NCI-H524 treated with DMSO at 0.1 percent for 48 hours (cell line): ENCODE data around the gene MADD.
A peak's percentile ranks its signal among the peaks of the same experiment; 100 is the strongest.

ENCODE experiments used
- DNase-seq: peaks from one replicate; lab custom pipeline; 2025; lab: John Stamatoyannopoulos, UW

The MADD gene

DNA sequence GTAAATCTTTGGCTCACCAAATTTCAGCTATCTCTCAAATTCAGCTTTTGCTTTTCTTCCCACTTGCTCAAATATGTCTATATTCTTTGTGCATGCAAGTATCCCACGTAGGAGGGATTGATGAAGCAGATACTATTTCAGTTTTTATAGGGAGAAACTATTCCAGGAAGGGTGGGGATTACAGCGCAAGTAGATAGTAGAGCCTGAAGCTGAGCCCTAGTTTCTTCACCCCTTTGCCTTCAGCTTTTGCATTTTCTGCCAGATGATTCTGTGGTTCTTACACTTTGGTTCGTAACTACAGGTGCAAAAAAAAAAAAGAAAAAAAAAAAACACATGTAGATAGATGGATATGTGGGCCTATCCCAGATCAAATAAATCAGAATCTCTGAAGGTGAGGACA lies 18.2 kb upstream of the MADD start:
- no peak for DNase-seq

DNA sequence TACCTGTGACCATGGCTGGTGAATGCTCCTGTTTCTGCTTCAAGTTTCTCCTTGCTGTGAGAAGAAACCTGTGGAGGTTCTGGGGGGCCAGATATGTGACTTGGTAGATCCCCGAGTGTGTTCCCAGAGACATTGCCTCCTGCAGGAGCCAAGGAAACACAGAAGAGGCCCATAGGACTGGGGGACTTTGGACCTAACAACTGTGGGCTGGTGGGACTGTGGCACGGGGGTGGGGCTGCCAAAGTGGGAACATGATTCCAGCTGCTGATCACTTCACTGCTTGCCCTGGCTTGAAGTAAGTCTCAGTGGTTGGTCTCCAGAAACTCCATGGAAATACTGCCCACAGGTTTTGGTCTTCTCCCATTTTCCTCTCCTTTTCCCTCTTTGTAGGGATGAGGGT lies 16.3 kb upstream of the MADD start:
- no peak for DNase-seq

DNA sequence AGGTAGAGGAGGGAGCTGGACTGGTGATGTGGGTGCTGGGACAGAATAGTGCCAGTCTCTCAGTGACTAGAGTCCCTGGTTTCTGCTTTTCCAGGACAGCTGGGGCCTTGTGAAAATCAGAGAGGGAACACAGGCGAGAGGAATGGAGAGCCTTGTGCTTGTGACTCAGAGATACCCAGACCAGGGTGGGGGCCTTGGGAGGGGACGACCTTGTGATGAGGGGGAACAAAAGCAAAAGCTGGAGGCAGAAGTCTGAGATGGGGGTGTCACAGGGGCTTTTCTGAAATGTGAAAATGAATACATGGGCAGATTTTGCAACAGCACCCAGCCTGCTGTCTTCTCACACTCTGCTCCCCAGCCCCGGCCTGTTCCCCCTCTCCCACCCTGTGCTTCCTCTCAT lies 15.5 kb upstream of the MADD start:
- no peak for DNase-seq

DNA sequence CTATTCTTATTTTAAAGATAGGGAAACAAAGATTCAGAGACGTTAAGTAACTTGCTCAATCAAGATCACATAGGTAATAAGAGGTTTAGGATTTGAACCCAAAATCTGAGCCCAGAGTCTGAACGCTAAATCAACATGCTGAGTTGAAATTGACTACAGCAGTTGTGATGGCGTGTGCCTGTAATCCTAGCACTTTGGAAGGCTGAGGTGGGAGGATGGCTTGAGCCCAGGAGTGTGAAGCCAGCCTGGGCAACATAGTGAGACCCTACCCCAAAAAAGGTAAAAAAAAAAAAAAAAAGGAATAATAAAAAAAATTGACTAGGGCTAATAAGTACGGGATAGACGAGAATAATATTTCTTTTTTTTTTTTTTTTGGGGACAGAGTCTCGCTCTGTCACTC lies 13.6 kb upstream of the MADD start:
- no peak for DNase-seq

DNA sequence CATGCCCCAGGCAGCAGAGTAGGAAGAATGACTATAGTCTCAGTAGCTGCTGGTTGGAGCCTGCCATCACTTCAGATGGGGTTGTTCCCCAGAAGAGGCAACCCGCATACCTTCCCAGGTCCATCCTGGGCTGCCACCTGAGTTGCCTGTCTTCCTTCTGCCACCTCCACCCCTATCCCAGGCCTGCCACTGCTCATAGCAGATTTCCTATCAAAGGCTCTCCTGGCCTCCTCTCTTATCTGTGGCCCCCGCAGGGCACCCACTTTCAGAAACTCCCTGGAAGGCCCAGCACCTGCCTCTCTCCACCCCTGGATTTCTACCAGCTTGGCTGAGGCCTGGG lies 12.8 kb upstream of the MADD start:
- no peak for DNase-seq

DNA sequence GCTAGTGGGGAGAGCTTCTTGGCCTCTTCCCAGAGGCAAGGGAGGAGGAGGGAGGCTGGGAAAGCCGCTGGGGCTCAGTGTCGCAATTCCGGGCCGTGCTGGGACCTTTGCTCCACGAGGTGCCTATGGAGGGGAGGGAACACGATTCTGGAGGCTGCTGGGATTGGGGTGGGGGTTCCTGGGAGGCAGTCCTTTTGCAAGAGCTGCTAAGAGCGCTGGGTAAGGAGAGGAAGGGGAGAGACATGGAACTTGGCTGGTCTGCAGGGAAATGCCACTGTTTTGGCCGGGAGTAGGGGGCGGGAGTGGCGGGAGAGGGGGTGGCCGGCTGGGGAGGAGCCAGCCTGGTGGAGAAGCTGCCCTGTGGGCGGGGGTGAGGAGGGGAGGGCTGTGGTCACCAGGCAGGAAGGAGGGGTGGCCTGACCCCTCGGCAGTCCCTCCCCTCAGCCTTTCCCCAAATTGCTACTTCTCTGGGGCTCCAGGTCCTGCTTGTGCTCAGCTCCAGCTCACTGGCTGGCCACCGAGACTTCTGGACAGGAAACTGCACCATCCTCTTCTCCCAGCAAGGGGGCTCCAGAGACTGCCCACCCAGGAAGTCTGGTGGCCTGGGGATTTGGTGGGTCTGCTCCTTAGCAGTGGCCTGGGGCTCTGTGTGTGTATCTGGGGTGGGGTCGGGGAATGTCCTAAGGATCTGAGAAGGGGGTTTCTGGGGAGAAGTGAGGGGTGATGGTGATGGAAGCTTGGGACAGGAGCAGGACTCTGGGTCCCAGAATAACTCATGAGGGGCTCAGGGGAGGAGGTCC lies 12.2 kb upstream of the MADD start, which contains the start of gene NR1H3:
TSS of gene NR1H3 (plus strand) at position 480 of the 800 bp plus-strand sequence. CDS start 1,221 bp downstream, outside the sequence.
- no peak for DNase-seq

DNA sequence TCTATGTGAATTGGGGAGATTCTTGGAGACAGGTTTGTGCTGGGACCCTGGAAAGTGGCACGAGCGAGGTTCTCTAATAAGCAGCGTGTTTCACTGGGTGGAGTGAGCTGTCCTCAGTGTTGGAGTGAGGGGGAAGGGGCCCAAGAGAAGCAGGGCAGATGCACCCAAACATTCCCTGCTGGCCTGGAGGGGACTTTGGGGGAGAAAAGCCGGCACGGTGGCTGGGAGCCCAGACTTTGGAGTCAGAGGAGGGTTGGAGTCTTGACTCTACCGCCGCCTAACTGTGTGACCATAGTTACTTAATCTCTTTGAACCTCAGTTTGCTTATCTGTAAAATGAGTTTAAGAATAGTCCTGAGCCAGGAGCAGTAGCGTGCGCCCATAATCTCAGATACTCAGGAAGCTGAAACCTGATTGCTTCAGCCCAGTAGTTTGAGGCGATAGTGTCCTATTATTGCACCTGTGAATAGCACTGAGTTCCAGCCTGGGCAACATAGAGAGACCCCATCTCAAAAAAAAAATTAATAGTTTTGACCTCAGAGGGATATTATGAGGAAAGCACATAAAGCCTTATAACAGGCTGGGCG lies 11.5 kb upstream of the MADD start:
- no peak for DNase-seq

DNA sequence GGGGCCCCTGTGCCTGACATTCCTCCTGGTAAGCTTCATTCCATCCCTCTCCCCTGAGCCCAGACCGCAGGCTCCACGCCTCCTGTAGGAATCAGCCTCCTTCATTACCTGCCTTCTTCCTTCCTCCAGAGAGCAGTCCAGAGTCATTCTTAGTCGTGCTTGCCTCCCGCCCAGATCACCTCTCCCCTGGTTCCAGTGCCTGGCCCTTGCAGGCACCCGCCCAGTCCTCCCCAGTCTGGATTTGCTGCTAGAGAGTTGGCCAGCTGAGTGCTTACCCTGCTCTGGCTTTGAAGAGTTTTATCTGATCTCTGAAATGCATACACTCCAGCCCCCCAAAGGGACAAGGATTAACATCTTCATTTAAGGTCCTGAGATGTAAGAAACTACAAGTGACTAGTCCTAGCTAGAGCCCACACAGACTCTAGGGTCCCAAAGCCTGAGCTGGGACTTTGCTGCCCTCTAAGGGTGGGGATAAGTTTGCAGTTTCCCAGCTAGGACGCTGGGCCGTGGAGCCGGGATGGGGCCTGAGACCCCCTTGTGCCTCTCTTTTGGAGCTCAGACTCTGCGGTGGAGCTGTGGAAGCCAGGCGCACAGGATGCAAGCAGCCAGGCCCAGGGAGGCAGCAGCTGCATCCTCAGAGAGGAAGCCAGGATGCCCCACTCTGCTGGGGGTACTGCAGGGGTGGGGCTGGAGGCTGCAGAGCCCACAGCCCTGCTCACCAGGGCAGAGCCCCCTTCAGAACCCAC lies 10.5 kb upstream of the MADD start:
- no peak for DNase-seq

DNA sequence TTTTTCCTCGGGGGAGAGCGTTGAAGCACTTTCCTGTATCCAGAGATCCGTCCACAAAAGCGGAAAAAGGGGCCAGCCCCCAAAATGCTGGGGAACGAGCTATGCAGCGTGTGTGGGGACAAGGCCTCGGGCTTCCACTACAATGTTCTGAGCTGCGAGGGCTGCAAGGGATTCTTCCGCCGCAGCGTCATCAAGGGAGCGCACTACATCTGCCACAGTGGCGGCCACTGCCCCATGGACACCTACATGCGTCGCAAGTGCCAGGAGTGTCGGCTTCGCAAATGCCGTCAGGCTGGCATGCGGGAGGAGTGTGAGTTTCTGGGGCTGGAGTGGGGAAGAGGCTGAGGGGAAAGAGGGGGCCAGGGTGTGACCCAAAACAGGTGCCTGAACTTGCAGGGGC lies 9.6 kb upstream of the MADD start:
- DNase-seq = no peak

DNA sequence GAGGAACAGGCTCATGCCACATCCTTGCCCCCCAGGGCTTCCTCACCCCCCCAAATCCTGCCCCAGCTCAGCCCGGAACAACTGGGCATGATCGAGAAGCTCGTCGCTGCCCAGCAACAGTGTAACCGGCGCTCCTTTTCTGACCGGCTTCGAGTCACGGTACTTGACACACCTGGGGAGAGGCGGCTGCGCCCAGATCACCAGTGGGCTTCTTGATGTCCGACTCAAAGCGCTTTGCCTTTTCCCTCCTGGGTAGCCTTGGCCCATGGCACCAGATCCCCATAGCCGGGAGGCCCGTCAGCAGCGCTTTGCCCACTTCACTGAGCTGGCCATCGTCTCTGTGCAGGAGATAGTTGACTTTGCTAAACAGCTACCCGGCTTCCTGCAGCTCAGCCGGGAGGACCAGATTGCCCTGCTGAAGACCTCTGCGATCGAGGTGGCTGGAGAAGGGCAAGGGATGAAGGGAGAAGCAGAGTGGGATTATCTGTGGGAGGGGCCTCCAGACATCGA lies 8.6 kb upstream of the MADD start:
- DNase-seq = no peak

DNA sequence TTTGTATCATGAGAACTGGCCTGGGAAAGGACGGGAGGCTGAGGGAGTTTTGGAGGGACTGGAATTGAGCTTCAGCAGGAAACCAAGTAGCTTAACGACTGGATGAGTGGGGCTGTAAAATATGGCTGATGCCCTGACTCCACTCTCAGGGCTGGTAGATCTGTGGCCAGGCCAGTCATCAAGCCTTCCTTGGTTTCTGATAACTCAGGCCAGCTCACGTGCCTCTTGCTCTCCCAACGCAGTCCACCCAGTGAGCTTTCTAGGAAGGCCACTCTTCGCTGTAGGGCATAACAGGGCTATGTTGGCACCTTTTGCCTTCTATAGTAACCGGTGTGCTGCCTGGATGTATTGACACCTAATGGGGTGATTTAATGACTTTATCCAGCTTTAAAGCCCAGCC lies 5.8 kb upstream of the MADD start:
- DNase-seq = no peak

DNA sequence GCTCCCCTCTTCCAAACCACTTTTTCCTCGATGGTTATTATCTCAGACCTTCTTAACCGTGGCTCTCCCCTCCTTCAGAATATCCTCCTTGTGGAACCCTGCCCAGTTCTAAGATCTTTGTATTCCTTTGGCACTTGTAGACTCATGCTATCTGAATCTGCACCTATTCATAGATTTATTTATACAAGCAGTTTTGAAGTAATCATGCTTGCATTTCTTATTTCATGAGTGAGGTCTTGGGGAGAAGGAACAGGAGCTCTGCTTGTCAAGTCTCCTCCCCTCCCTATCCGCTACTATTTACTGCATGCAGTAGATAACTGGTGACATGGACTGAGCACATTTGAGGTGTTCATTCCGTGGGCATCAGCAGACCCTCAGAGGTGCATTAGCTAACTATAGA lies 5.4 kb upstream of the MADD start:
- no peak for DNase-seq

DNA sequence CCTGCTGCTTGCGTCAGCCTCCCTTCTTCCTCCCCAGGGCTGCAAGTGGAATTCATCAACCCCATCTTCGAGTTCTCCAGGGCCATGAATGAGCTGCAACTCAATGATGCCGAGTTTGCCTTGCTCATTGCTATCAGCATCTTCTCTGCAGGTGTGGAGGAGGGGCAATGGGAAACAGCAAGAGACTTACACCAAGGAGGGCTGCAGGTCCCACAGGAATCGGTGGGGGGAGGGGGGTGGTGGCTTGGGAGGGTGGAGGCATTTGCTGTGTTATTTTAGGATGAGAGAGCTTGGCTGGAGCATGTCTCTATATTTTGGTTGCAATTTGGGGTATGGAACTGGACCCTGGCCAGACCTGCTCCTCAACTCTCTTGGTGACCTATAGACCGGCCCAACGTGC lies 2.1 kb upstream of the MADD start:
- no peak for DNase-seq

DNA sequence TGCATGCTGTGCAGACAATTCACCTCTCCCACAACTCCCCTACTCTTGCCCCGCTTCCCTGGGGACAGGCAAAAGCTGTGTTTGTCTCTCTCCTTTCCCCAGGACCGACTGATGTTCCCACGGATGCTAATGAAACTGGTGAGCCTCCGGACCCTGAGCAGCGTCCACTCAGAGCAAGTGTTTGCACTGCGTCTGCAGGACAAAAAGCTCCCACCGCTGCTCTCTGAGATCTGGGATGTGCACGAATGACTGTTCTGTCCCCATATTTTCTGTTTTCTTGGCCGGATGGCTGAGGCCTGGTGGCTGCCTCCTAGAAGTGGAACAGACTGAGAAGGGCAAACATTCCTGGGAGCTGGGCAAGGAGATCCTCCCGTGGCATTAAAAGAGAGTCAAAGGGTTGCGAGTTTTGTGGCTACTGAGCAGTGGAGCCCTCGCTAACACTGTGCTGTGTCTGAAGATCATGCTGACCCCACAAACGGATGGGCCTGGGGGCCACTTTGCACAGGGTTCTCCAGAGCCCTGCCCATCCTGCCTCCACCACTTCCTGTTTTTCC lies 1.4 kb upstream of the MADD start:
- no peak for DNase-seq

DNA sequence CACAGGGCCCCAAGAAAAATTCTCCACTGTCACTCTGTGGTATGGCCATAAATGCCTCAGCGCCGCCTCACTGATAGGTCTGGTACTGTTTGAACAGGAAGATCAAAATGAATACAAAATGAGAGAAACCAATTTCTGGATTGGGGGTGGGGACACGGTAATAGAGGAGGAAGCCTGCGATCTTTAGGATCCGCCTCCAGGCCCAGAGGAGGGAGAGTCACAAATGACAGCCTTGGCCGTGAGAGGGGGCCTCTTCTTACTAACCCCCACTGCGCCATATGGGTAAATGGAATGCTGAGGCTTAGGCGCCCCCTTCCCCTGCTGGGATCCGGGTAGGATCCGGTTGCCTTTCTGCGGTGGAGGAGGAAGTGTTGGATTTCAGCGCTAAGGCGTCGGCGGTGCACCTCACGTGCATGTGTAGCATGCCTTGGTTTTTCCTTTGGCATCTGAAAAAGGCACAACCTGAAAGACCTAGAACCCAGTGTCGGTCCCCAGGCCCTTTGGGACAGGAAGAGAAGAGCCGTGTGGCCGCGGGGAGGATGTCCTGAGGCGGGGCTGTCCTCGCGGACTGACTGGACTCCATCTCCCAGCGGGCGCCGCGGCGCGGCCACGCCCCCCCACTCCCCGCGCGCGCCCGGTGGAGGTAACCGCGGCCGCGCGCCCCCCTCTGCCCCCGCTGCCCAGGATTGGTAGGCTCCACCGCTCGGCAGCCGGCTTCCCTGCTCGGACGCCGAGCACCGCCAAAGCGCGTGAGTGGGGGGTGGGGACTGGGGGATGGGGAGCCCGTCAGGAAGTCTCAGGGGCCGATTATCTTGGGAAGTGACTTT lies 718 bp upstream of the MADD start:
- DNase-seq = peak; percentile 54

DNA sequence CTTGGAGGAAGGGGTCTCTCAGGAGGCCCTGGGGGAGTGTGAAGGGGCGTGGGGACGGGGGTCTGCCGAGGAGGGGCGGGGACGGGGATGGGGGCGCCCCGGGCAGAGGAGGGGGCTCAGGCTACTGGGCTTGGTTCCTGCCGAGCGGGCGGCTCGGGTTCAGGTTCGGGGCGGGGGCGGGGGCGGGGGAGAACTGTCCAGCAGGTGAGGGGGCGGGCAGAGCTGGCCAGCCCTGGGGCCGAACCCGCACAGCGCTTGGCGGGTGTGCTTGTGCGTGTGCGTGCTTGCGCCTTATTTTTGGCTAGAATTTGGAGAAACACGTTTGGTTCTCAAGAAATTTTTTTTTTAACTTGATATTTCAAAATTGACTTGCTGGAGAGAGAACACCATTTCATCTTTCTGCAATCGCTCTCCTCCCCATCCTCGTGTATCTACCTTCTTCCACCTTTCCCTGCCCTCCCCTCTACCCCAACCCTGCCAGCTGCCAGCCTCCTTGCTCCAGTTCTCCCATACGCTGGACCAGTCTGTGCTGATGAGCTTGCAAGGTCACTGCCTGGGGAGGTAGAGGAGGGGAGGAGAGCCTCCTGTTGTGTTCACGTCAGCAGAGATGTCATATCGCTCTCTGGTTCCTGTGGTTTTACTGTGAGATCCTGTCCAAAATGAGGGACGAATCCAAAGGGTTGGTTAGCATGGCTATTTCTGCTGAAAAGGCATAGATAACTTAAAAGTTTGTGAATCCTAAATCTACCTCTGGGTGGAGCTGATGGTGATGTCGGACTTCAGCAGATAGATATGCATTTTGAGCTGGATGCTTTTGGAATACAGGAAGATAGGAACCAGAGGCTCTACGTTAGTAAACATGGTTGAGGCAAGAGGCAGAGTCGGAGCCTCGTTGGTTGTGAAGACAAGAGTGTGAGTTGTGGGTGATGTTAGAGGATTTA lies 668 bp downstream of the MADD start:
- DNase-seq = peak; percentile 6

DNA sequence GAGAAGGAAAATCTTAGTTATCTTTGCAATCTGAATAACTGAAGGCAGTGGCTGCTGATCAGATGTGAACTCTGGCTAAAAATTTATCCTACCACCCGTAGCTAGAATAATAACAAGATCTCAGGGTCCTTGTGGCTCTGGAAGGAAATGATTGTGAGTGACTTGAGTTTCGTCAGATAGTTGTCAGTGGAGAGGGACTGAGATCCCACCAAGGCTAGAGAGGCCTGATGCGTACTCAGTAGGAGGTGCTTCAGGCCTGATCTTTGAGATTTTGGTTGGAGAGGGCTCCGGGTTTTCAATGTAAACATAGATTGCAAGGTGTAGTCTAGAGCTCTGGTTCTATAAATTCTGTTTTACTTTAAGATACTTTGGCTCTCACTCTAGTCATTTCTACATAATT lies 1.4 kb downstream of the MADD start:
- DNase-seq = no peak

DNA sequence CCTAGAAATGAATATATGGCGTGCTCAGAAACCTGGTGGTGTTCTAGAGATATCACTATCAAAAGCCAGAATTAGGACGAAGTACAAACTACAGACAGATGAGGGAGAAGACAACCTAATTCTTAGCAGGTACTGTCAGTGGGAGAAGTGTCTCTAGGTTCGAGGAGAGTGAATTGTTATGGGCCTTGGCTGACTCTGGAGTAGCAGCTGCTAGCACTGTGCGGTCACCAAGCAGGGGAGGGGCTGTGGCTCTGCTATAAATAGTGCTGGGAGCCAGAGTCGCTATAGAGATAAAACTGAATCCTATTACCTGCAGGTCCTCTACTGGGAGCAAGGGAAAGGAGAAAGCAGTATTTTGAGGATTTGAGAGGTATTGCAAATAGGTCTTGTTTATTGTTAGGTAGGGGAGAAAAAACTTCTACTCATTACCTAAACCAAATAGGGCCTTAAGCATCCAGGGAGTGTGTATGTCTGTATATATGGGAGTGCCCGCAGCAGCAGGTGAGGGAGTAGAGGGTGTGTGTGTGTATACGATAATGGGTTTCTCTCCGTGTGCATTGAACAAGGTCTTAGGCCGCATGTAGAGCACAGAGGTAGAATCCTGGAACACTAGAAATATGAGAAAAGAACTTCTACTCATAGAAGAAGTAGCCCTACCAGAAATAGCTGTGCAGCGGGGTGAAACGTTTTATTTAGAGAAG lies 2.2 kb downstream of the MADD start:
- no peak for DNase-seq

DNA sequence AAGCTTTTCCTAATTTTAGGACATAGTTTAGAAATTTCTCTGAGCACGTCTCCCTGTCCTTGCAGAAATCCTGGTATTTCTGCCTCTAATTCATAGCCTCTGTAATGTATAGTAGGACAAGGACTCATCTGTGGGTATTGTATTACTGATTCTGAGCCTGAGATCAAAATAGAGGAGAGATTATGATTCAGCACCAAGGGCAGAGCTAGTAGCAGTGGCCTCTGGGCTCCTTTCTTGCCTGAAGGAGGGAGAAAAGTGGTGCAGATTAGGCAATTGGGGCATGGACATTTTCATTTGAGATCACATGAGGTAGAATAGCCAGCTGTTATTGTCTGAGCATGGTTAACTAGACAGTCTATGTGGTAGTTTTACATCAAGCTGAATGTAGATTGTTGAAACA lies 2.8 kb downstream of the MADD start:
- no peak for DNase-seq
